HG03521 (cell line): ENCODE data around the gene SEMA3A.
"Not testable (repeated sequence)": the region's sequence is repeated elsewhere in the genome, so short reads cannot be mapped to it uniquely, and the experiment has no call there.

Source experiments
- ATAC-seq: cut with Tn5 transposase; IDR thresholded peaks from one replicate; pipeline ENCODE4 v1.9.1; 2021; ENCODE audit warnings: mild to moderate bottlenecking, moderate library complexity; ENCODE audit not compliant: unreplicated experiment

SEMA3A gene

DNA sequence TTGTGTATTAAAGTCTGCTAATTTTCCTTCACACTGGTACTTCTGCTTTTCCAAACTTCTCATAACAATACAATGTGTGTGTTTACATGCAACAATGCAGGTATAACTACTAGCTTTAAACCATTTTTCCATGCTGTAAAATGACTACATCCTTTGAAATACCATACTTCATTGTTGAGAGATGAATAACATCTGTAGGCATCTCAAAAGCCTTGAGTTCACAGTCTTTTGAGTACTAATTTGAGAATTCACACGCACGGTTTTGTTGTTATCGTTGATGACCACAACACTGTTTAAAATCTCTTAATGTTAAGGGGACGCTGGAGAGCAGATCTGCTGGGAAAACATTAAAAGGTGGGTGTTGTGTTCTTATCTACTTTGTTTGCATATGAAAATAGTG, 37.4 kb downstream of the SEMA3A start:
- no peak for ATAC-seq

DNA sequence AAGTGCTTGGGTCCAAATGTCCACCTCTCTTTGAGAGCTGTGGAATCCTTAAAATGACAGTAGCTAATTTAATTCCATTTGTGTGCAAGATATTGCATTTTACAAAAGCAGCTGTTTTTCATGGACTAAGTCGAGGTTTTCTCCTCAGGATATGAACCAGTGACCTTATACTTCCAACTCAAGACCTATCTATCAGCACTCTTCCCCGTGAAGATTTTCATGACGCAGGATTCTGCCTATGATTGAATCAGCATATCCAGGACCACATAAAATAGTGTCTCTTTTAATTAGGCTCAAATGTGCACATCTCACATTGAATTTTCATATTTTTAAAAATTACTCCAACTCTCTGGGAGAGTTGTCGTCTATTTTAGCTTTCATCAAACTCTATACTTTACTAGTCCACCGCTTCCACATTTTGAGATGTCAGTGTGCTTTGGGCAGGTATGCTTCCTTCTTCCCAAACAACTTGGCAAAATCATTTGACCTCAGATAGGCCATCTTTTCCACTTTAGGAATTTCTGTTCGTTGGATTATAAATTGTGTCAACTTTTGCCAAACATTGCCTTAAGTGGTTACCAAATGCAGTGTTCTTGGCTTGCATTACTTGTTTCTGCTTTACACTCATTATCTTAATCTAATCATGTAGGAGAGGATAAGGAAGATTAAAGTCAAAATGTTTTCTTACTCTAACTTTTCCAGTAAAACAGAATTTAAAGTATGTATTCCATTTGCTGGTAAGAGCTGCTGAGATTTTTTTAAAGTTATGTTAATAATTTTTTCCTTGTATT, 39.4 kb downstream of the SEMA3A start:
- ATAC-seq = no peak

GRCh38 chr7:84152995-84153394, 41.6 kb downstream of the SEMA3A start:
- no peak for ATAC-seq

DNA sequence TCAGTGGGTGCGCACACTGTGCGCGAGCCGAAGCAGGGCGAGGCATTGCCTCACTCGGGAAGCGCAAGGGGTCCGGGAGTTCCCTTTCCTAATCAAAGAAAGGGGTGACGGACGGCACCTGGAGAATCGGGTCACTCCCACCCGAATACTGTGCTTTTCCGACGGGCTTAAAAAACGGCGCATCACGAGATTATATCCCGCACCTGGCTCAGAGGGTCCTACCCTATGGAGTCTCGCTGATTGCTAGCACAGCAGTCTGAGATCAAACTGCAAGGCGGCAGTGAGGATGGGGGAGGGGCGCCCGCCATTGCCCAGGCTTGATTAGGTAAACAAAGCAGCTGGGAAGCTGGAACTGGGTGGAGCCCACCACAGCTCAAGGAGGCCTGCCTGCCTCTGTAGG, 44.2 kb downstream of the SEMA3A start:
- ATAC-seq = not testable (repeated sequence)

DNA sequence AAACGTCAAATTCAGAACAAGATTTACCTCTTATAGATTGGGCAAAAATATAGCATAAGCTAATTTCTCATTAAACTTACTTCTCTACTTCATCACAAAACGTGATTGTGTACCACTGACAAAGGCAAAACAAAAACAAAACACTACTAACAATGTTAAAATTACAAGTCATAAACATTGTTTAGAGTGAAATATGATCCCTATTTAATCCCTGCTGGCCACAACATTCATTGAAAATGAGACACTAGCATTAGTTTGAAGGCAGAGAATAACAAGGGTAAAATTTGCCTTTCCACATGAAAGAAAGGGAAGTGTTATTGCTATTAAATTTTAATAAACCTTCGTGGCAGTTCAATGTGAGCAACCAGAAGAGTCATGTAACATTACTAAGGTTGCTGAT, 45.0 kb downstream of the SEMA3A start:
- ATAC-seq = no peak

DNA sequence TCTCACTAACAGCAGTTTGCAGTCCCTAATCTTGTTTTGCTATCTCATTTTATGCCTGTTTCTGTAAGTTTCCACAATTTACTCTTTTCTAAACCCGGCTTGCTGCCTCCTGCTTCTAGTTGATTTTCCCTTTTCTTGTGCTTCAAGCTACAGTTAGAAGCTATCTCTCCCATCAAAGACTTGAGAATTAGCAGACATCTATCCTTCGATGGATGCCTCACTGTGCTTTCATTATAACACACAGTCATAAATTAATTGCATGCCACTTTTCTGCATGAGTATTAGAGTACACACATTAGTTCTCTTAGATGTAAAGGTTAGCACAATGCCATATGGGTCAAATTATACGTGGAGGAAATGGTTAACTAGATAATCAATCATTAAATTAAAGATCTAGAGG, 48.7 kb downstream of the SEMA3A start:
- ATAC-seq = no peak

DNA sequence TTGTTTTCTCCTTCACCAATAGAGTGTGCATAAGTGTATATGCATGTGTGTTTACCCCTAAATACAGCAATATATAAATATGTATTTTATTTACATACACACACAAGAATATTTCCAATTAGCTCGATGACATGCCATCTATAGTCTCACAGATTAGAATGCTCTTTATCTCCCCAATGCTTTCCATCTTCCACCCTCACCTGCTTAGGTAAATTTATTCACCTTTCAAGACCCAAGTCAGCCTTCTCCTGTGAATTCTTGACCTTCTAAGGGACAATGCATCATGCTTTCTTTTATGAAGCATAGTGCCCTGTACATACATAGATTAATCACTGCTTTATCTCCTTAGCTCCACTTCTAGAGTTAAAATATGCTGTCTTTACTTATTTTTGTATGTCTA, 49.7 kb downstream of the SEMA3A start:
- no peak for ATAC-seq

GRCh38 chr7:84144480-84144879, 50.1 kb downstream of the SEMA3A start:
- ATAC-seq = no peak

DNA sequence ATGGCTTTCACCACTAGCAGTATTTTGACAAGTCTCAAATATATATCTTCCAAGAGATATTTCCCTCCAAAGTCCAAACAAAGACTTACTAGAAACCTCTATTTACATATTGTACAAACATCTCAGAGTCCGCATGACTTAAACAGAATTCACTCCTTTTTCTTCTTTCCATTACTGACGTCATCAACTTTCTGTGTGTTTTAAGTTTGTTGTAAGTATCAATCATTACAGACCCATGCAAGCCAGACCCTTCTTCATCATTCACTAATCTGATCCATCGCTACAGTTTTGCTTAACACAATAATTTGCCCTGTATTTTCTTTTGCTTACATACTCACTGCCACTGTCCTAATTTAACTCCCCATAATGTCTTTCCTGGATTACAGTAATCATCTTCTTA, 51.9 kb downstream of the SEMA3A start:
- no peak for ATAC-seq

DNA sequence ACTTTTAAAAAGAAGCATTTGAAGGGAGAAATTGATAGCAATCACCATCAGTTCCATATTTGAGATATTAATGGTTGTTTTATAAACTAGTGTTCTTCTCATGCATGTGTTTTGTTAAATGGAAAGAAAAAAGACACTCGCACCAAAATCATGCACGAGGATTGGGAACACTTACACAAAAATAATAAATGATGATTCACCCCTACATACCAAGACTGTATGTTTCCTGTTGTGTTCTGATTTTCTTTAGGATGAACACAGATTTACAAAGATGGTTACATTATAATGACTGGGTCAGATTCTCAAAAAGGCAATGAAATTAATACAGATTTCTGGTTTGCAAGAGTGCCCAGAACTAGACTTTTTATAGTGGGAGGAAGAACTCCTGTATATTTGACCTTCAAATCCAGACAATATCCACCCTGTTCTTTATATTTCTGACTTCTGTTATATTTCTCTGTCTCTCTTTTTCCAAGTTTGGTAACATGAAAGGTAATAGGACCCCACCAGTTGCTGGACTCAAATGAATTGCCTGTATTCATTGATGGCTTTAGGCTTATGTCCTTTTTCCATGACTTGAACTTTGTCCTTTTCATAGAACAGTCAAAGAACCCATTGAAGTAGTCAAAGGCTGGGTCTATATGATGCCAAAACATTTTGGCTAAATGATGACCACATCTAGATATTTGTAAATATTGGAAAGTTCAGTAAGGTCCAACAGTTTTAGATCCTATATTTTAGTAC, 54.4 kb downstream of the SEMA3A start:
- no peak for ATAC-seq

DNA sequence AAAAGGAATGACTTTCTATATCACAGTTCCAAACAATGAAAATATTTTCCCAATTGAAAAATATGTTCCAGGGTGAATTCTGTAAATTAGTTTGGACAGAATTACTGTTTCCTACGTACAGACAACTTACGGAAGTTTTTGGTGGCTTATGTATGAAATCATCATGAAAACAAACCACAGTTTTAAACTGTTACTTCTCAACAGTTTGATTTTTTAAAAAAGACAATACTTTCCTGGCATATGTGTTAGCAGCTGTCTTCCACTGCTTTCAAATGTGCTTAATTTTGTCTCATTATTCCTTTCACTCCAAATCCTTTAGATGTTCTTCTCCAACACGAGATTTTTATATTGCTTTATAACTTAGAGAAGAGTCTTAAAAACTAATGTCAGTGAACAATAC, 56.2 kb downstream of the SEMA3A start:
- no peak for ATAC-seq

DNA sequence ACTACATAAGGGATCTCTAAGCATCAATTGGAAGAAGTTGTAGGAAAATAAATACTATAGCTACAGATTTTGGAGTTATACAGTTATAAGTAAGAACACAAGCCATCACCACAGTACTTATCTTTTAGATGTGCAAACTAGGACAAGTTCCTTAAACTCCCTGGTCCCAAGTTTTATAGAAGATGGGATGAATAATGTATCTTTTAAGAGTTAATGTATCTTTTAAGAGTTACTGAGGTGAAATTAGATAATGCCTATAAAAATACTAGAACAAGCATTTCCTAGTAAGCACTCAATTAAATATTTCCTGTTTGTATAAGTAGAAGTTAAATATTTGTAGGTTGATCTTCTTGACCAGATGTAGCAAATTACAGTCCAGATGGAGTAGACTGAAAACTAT, 56.8 kb downstream of the SEMA3A start:
- ATAC-seq = no peak

GRCh38 chr7:84136809-84137208, 57.8 kb downstream of the SEMA3A start:
- ATAC-seq = no peak

DNA sequence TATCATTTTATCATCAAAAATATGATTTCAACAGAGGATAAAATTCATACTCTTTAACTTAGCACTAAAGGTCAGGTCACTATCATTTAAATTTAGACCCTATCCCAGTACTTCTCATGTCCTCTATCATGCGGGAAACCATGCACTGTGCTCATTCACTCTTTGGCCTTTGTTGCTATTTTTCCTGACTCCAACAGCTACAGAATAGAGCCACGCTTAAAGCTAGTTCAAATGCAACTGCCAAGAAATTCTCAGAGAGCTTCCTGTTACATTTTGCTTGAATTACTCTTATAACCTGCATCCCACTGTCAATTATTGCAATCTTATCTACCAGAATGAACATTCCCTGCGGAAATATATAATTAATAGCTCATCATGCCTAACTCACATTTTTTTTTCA, 58.3 kb downstream of the SEMA3A start:
- no peak for ATAC-seq

GRCh38 chr7:84134169-84134568, 60.4 kb downstream of the SEMA3A start:
- ATAC-seq = no peak

DNA sequence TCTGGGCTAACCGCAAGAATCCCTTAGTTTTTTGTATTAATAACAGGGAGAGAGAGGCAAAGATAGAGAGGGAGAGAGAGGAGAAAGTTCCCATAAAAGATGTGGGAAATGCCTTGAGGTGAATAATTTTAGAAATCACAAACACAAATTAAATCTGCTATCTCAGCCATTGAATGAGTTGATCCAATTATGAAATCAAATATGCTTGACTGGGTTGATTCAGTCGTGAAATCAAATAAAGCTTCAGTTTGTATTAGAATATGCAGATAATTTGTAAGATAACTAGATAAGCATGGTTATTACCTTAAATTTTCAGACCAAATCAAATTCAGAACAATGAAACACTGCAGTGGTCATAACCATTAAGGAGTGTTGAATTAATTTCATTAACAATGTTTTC, 68.9 kb downstream of the SEMA3A start:
- no peak for ATAC-seq

GRCh38 chr7:84123965-84124547, 70.5 kb downstream of the SEMA3A start:
- no peak for ATAC-seq

GRCh38 chr7:84122582-84123360, 71.8 kb downstream of the SEMA3A start:
- no peak for ATAC-seq

DNA sequence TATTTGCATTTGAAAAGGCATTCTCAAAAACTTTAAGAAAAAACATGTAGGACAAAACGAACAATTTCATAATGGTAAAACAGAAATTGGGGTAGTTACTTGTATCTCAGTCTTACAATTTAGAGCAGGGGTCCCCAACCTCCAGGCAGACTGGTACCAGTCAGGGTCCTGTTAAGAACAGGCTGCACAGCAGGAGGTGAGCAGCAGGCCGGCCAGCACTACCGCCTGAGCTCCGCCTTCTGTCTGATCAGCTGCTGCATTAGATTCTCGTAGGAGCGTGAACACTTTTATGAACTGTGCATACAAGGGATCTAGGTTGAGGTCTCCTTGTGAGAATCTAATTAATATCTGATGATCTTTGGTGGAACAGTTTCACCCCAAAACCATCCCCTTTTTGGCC, 77.3 kb downstream of the SEMA3A start:
- ATAC-seq = no peak

DNA sequence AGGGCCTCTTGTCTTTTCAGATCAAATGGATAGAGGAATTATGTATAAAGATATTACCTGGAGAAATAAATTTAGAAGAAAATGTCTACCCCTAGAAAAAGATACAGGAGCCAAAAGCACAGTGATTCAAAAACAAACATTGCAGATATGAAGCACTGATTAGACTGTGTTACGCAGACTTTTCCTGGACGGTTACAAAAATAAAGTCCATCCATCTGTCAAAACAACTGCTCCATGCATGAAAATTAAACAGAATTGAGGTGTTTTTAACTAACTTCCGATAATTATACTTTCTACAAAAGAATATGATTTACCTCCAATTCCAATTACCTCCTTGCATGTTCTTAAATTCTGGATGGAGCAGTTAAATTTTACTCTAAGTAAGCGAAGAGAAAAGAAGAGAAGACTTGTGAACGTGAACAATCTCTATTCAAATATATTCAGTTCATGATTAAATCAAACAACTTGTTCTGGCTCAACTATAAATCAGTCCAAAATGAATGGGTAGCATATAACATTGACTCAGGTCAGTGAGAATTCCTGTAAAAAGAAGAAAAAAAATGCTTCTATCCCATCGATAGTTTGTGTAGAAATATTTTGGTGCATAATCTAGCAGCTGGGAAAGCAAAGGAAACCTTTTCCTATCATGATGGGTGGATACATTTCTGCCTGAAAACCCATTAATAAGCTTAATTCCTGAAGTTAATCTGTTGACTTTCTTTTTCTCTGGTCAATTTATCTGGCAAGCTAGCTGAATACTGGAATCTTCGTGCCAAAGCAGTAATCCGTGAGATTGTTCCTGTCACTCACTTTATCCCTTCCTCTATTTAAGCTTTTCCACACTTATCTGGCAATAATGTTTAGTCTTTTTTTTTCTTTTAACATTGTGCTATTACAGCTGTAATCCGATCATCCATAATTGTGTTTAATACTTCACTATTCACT, 80.4 kb downstream of the SEMA3A start:
- ATAC-seq = no peak
